HG02938 (cell line): ENCODE results near the gene PLXNB3.
"Not testable (repeated sequence)": the region's sequence is repeated elsewhere in the genome, so short reads cannot be mapped to it uniquely, and the experiment has no call there.

Experiments used
- ATAC-seq: cut with Tn5 transposase; IDR thresholded peaks from one replicate; pipeline ENCODE4 v1.9.1; 2021; ENCODE audit warnings: mild to moderate bottlenecking, moderate library complexity; ENCODE audit not compliant: unreplicated experiment

PLXNB3 gene

GRCh38 chrX:153806999-153807575 lies 43.0 kb downstream of the PLXNB3 start:
- no peak for ATAC-seq

- no peak for ATAC-seq
Measured at GRCh38 chrX:153807976-153808375, 43.9 kb downstream of the PLXNB3 start.

GRCh38 chrX:153812220-153812619 lies 48.2 kb downstream of the PLXNB3 start:
- ATAC-seq, result no peak

- ATAC-seq, result no peak
Measured at GRCh38 chrX:153813161-153813560, 49.1 kb downstream of the PLXNB3 start.

- ATAC-seq, result no peak
Measured at GRCh38 chrX:153814591-153815315, 50.7 kb downstream of the PLXNB3 start.

GRCh38 chrX:153816831-153817690 lies 53.0 kb downstream of the PLXNB3 start:
- no peak for ATAC-seq

GRCh38 chrX:153818064-153818463 lies 54.0 kb downstream of the PLXNB3 start:
- not testable (repeated sequence) for ATAC-seq

- no peak for ATAC-seq
Measured at GRCh38 chrX:153818571-153819383, 54.7 kb downstream of the PLXNB3 start.

- ATAC-seq, result no peak
Measured at GRCh38 chrX:153819384-153820040, 55.5 kb downstream of the PLXNB3 start.

- no peak for ATAC-seq
Measured at GRCh38 chrX:153820601-153821000, 56.6 kb downstream of the PLXNB3 start.

- no peak for ATAC-seq
Measured at GRCh38 chrX:153821066-153821465, 57.0 kb downstream of the PLXNB3 start.

GRCh38 chrX:153824348-153824747 lies 60.3 kb downstream of the PLXNB3 start:
- no peak for ATAC-seq

GRCh38 chrX:153825042-153825441 lies 61.0 kb downstream of the PLXNB3 start:
- ATAC-seq, result no peak
